Epithelial cell of umbilical artery (primary cell): ENCODE measurements around the gene DYNLT3. TPM values are rescaled to one million over a fixed set of nuclear protein-coding genes. Genes with fewer than 3 reads are reported as not detected.

Experiments
- total RNA-seq: library from RNA; depleted of rRNA; stranded (reverse); fragments of >200 nt; gene quantifications from 2 replicates; pipeline ENCODE4 v1.2.3, GENCODE V29; 2014

The DYNLT3 gene
- total RNA-seq = 35.4 and 38.7 TPM in 2 replicates

GRCh38 chrX:37846934-37847732 is at the start of gene DYNLT3:
Gene DYNLT3, minus strand, starts transcription at chrX:37847571. Its CDS starts 61 bp downstream, at chrX:37847510.

Other genes with a start within 250 kb of the DYNLT3 start
- gene XK, start 161.8 kb downstream of the DYNLT3 start, total RNA-seq = under 0.01 TPM in 1 of 2 replicates, not detected in the other
- not detected in 2 replicates for gene CYBB, start 67.5 kb downstream of the DYNLT3 start, total RNA-seq
- under 0.01 TPM in 1 of 2 replicates, not detected in the other for gene SYTL5, start 159.0 kb upstream of the DYNLT3 start, total RNA-seq